HG03175 (cell line): ENCODE data around the gene COL19A1.

ENCODE experiments used
- ATAC-seq: cut with Tn5 transposase; IDR thresholded peaks from one replicate; pipeline ENCODE4 v1.9.1; 2021; ENCODE audit warnings: mild to moderate bottlenecking, moderate library complexity; ENCODE audit not compliant: unreplicated experiment

Gene COL19A1

DNA sequence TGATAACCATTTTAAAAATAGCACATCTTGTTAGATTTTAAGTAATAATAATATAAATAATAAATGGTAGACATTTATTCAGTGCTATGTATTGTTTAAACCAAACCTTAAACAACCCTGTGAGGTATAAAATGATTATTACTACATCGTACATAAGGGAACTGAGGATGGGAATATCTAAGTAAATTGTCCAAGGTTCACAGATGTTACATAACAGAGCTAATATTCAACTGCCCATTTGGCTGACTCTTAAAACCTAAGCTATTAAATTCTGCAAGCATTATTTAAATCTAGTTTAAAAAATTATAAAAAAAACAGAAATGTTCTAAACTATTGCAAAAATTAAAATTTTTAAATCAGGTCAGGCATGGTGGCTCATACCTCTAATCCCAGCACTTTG is 175.1 kb downstream of the COL19A1 start:
- no peak for ATAC-seq

DNA sequence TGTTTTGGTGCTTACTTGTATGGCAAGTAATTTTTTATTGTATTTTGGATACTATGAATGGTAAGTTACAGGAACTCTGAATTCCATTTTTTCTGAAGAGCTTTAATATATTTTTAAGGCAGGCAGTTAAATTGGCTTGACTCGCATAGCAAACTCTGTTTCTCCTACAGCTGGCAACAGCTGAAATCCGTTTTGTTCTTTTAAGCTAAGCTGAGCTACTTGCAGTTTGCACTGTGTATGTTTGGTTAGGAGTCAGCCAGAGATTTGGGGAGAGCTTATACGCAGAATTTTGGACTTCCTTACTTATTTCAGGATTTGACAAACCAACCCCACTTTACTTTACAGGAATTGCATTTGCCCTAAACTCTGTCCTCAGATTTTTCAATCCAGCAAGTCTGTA is 179.1 kb downstream of the COL19A1 start:
- ATAC-seq, result no peak

DNA sequence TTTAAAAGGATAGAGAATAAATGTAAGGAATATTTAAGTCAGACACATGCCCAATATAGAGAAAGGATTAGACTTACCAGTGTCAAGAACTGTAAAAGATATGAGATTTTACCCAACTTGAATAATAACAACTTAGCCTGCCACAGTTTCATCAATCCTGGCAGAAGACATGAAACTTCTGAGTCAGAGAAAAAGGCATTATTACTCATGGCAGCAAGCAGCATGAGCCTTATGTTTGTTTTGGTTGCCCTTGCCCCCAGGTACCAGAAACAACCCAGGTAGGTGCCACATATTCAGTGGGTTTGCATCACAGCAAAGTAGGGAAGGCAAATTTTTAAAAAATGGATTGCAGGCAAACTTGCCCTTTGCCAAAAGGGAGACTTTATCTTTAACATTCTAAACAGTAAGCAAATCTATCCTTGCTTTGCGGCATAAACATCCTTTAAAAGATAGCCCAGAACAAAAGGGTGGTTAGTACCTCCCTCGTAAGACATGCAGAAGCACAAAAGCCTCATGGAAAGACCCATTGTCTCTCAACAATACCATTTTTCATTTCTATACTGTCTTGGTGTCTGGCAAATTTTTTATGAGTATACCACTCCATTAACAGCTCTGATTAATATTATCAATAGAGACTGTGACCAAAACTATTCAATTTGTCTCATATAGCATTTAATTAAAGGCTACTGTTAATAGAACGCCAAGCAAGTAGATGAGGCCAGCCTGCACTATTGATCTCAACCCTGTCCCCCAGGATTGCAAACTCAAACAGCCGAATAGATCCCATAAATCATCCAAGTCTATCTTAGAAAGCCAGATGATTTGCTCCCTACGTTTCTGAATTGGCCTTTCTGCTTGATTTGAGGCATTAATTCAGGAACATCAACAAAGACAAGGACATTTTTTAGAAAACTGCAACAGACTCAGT is 185.1 kb downstream of the COL19A1 start:
- ATAC-seq, result no peak

DNA sequence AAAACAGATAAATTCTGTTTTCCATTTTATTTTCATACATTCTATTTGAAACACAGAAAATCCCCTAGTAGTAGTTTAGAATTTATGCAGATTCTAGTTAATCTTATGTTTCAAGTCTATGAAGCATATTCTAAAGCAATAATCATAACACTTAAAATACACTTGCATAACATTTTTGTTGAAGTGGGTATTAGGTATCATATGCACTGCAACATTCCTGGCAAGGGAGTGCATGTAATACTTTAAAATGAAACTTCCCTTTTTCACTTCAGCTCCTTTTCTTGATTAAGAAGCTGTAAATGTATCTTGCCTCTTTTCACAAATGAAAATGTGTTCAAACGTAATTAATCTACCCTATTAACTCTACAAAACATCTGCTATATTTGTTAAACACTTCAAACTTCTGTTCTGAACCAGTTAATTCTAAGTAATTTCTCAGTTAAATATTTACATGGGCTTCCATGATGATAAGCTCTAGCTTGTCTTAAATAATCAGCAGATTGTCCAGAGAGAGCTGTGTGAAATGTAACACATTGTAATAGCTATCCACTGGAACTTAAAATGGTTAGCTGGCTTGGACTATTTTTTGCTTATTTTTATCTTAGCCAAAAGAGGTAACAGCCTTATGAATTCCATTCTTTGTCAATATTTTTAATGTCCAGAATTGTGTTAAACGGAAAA is 192.8 kb downstream of the COL19A1 start:
- ATAC-seq, result no peak

DNA sequence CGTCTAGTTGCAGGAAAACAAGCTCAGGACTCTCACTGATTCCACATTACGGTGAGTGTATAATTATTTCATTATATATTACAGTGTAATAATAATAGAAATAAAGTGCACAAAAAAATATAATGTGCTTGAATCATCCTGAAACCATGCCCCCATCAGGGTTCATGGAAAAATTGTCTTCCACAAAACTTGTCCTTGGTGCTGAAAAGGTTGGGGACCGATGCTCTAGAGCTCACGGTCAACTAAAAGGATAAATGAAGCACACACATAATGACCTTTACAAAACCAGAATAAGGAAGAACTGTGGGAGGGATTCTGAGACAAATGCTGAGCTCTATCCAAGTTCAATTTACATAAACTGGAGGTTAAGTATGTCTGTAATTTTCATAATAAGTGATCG is 194.3 kb downstream of the COL19A1 start:
- ATAC-seq, result no peak

DNA sequence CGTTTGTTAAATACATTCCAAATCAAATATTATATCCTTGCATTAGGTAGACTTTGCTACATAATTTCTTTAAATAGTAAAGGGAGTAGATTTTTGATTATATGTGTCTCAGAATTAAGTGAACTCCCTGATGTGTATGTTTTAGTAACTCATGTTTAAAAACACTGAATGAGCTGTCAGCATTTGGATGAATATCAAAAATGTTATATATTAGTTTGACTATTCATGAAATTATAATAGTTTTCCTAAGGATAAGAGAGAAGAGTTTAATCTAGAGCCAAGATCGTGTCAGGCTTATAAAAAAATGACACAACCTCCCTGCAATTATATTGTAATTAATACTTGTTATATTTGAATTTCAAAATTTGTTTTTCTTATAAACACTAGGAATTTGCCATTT is 195.2 kb downstream of the COL19A1 start:
- no peak for ATAC-seq

DNA sequence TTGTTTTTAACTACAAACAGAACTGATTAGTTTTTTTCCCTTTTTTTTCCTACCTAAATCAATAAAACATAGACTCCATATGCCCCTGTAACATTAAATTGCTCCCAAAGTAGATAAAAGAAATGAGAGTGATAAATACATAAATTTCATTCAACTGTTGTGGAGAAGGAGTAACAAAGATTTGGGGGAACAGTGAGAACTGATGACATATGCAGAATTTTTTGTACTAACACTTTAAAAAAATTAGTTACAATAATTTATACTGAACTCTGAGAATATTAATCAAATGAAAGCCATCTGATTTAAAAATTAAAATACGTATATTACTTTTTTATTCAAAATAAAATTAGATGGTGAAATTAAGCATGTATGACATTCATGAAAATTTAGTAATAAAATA is 195.7 kb downstream of the COL19A1 start:
- ATAC-seq, result no peak

DNA sequence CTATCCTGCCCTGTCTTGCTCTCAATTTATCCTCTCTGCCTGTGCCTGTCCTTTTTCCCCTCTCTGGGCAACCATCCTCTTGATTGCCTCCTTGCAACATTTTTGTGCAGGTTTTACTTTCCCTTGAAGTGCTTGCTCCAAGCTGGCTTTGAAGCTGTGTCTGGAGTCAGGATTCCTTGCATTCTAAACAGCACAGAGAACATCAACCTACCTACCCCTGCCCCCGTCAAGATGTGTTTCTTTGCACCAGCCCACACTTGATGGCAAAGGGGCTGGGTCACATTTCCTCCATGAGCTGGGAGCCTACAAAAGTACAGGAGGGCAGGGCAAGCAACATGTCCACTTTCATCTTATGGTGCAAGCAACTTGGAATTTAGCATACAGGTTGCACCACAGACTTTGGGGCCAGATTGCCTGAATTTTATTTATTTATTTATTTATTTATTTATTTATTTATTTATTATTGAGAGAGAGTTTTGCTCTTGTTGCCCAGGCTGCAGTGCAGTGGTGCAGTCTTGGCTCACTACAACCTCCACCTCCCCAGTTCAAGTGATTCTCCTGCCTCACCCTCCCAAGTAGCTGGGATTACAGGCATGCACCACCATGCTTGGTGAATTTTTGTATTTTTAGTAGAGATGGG is 206.3 kb downstream of the COL19A1 start:
- ATAC-seq, result no peak

DNA sequence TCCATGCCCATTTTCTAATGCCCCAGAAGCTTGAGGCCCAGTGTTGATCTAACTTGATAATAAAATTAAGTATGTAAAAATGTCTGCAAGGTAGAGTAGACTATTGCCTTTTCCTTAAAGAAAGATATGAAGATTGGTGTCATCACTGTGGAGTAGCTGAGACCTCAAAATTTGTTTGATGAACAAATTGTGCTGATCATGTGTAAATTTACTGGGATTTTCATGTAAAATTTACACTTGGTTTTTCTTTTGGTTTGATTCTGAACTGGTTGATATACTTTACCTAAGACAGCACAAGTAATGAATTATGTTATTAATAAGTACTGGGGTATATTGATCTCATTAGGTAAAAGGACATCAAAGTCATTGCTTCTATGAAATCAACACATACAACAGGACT is 207.3 kb downstream of the COL19A1 start:
- no peak for ATAC-seq

DNA sequence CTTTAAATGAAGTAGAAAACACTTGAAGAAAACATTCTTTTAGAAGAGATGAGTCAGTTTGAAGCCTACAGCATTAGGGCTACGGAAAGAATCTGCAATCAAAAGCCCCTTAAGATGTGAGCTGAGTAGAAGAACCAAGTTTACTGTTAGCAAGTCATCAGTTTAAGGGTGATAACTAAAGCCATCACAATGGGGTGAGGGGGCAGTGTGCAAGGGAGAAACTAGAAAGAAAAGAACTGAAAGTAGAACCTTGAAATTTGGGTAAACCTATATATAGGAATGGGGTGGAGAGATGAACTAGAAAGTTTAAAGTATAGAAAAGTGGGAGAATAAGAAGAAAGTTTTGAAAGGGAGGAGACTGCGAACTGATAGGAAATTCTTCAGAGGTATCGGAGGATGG is 212.9 kb downstream of the COL19A1 start:
- no peak for ATAC-seq

DNA sequence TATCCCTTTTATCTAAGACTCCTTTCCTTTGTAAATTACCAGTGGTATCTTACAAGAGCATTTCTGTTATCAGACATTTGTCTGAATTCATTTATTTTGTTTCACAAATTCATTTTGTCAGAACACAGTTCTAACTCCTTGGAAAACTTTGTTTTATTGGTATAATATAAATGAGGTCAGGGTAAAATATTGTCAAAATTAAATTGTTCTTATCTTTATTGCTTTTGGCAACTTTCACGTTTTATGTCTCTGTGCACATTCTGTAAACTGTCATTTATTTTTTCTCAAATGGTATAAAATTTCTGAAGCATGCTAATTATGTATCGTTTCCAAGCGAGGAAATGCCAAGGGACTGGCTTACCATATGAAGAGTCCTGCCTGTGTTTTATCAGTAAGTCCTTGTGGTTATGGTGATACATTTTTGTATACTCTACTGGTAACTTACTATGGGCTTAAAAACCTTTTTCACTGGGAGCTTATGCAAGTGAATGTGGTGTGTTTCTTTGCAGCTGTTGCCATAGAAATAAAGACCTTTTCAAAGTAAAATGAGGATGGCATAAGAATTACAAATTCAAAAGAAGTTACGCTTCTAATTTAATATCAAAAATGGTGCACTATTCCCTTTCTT is 214.2 kb downstream of the COL19A1 start:
- ATAC-seq, result no peak

DNA sequence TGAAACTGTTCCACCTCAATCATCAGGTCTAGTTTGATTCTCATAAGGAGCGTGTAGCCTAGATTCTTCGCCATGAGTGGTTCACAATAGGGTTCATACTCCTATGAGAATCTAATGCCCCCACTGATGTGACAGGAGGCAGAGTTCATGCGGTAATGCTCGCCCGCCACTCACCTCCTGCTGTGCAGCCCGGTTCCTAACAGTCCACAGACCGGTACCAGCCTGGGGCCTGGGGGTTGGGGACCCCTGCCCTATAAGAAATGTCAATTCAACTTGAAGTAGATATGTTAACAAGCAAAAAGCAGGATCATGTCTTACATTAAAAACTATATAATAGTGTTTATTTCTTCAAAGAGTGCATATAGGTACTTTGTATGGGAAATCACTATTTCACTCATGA is 216.5 kb downstream of the COL19A1 start:
- no peak for ATAC-seq

DNA sequence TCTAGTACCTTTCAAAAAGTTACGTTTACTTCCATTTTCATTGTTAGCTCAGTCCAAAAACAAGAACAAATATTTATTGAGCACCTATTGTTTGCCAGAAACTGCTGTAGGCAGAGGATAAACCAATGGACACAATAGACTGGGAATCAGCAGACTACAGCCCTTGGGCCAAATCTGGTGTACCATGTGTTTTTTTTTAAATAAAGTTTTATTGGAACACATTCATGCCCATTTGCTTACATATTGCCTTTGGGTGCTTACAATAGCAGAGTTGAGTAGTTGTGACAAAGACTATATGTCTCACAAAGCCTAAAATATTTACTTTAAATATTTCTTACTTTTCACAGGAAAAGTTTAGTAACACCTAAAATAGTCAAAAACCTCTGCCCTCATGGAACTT is 220.4 kb downstream of the COL19A1 start:
- no peak for ATAC-seq

DNA sequence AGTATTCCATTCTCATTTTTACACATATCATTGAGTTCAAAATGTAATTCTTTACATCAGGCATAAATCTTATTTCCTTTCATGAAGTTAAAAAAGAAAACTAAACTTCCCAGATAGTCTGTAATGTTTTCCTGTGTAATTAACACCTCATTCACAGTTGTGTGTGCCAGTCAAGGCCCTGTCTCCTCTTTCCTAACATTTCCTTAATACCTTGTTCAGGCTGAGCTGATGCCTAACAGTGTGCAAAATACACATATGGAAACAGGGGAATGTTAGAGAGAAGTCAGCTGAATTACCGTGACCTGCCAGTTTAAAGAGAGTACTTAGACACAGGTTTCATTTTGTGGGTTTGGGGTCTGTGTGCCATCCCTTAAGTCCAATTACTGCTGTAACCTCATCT is 227.8 kb downstream of the COL19A1 start:
- no peak for ATAC-seq

DNA sequence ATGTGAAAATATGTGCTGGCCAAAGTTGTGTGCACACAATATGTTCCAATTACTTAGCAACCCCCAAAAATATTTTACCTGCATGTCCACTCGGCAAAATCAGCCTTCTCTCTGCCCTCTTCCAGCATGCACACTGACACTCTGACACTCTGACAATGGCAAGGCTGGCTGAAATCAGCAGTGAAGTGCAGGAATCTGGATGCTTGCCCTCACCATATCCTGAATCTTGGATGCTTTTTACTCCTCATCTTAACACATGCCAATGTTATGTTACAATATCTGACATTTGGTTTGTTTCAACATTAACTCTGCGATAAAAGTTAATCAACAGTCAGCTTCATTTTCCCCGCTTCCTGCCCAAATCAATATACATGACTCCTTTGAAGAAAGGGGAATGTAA is 233.4 kb downstream of the COL19A1 start:
- no peak for ATAC-seq

DNA sequence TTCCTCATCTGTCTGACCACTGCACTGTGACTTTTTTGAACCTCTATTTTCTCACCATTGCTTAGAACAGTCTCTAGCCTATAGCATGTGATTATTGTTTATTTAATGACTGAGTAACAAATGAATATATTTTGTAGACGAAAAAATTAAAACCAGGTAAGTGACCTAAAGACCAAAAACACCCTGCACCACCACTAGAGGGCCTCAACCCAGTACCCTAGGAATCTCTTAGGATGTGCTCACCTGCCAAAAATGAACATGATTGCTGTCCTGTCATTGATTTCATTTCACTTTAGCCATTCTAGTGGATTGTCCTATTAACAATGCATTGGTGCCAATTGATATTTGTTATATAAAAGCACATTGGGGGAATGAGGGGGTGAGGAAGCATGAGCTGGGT is 237.4 kb downstream of the COL19A1 start:
- no peak for ATAC-seq

DNA sequence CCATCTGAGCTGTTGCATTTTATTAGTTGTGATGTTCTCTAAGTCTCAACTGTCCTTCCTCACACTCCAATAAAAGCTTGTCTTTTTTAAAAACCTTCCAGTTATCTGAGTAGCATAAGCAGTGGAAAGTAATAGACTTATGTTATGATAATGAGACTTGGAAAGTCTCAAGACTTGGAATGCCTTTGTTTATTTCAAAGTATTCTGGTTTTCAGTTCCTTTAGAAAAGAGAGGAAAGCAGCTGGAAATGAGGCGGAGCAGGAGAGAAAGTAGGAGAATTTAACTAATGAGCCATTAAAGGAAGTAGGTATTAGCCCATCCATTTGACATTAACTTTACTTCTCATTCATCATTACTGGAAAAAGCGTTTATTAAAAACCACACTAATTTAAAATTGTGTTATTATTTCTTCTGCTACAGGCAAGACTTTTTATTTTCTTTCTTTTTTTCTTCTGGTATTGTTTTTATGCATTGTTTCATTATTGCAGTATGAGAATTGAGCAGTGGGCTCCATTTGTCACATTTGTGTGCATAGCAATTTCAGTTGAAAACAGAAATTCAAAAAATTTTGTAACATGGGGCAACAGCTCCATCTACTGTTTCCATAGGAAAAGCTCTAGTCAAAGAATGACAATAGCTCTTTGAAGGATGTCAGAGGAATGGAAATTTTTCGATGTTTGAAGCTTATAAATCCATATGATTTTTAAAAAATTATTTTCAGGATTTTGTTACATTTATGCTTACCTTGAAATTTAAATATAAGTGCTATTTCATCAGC is 241.7 kb downstream of the COL19A1 start:
- ATAC-seq, result peak; percentile 38

DNA sequence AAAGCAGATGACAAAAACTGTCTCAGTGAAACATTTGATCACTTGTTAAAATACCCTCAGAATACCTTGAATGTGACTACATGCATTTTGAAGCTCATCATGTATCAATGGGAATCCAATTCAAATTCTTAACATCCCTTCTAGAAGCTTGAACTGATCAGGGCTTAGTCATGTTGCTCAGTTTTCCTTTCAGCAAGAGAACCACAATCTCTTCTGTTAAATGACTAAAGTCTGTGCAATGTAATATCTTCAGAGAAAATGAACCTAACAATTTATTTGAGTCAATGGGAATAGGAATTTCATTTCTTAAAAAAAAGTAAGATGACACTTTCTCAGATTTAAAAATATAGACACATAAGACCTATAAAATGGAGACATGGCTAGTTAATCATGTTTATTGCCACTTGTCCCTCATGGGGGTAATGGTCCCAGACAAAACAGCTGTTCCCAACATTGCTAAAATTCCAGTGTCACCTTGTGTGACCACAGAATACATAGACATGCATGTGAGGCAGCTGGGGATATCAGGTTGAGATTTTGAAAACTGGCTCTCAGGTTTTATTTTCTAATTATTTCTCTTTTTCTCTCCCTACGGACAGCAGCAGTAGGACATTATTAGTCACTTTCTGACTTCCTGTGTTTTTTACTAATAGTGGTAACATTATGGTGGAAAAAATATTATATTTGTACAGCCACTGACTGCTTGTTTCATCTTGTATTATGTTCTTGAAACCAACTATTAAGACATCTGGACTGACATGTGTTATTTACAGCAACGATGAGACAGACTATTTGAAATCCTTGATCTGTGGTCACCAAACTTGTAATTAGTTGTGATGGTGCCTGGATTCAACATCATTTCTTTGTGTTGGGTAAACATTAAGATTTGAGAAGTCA is 244.0 kb downstream of the COL19A1 start:
- ATAC-seq, result peak; percentile 52

DNA sequence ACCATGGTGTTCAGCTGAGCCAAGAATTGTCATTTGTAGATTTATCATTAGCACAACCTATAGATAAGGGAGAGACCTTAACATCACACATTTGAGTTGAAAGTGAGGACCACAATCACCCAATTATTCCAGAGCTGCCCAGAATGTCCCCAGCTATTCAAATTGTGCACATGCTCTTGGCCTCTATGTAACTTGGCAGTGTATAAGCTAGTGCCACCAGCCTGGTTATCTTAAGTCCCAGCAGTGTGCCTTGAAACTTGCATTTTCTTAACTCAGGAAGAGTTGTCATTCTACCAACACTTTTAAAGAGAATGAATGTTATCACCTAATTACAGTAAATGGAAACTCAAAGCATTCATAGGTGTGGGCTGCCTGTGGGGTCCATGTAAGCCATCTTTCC is 245.4 kb downstream of the COL19A1 start:
- no peak for ATAC-seq

DNA sequence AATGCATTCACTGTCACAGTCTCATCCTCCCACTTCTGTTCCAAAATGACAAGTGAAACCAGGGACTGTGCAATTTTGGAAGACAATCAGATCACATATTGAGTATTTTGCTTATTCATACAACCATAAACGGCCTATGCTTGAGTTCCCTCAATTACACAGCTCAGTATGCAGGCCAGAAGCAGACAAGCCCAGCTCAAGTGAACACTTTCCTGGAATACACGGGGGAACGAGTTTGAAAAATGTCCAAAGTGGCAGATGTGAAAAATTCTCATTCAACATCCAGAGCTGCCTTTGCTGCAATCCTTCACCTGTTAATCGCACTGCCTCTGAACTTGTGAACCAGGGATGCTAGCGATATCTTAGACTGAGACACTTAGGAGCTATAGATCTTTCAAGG is 246.4 kb downstream of the COL19A1 start:
- no peak for ATAC-seq
